Astrocyte of the hippocampus (primary cell): ENCODE results near the gene PAMR1.
"Not testable (repeated sequence)": the region's sequence is repeated elsewhere in the genome, so short reads cannot be mapped to it uniquely, and the experiment has no call there.

Experiments
- DNase-seq: peaks from one replicate; pipeline ENCODE4 v3.0.0; 2011; ENCODE audit warnings: low read depth, low spot score

Gene PAMR1

GRCh38 chr11:35525501-35526175 is at the start of gene PAMR1:
PAMR1 (minus strand) TSS chr11:35525616; CDS start chr11:35525585, 31 bp downstream.
- DNase-seq = peak; percentile 88

- DNase-seq = no peak
These were observed 46.3 kb upstream of the PAMR1 start for GRCh38 chr11:35571696-35572095.

GRCh38 chr11:35567737-35568465 is 42.5 kb upstream of the PAMR1 start:
- no peak for DNase-seq

DNA sequence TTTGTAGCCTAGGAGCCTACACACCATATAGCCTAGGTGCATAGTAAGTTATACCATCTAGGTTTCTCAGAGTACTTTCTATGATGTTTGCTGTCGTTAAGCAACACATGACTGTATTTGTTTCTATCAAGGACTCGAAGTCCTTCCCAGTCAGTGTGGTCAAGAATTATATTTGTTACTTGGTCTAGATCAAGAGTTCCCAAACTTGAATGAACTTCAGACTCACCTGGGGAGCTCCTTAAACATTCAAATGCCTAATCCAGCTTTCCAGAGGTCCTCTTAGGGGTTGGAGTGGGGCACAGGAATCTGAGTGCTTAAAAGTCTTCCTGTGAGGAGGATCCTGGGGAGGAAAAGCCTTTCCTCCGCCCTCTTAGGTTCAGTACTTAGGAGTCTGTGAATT is 41.5 kb upstream of the PAMR1 start:
- no peak for DNase-seq

- peak; percentile 35 for DNase-seq
These were observed 40.8 kb upstream of the PAMR1 start for GRCh38 chr11:35566181-35566580.

- no peak for DNase-seq
These were observed 38.8 kb upstream of the PAMR1 start for GRCh38 chr11:35564245-35564595.

DNA sequence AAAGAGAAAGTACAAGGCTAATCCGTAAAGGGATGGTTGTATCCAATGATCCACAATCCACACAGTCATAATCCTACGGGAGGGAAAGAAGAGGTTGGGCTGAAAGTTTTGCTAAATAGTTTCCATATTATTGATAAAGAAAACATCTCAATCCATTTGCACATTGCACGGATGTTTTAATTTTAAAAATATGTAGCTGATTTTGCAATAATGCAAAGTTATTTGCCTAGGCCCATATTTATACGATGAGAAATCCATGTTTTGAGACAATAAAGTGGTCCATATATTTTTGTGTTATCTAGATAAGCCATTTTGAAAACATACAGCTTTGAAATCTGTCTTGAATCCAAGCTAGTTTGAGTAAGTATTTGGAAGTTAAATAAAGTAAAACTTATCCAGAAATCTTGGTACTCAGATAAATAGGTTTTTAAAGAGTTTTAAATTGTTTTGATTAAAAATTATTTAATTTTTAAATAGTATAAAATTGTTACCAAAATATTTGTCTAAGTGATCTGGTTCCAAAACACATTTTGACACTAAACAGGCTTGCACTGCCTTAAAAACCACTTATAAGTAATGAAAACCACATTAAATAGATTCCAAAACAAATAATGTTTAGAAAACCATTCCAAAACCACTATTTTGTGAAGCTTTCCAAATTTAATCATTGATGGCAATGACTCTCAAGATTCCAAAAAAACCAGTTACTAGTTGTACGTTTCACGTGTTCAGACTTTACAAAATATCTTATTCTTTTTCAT is 38.2 kb upstream of the PAMR1 start:
- DNase-seq = peak; percentile 28

- no peak for DNase-seq
These were observed 34.5 kb upstream of the PAMR1 start for GRCh38 chr11:35559949-35560348.

DNA sequence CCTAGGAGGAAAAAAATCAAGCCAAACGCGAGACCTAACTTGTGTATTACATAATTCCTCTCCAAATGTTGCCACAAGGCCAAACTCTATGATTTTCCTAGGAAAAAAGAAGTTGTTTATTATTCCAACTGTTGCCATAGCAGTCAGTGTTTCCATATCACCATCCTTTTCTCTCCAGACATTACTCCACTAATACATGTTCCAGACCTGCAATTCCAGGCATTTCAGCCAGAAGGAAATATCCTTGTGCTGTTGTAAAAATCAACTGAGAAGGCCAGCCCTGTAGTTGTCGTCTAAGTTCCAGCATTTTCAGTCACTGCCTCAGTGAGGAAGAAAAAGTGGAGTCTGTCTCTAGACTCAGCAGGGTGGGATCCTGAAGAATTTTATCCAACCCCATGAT is 33.1 kb upstream of the PAMR1 start:
- DNase-seq = peak; percentile 32

DNA sequence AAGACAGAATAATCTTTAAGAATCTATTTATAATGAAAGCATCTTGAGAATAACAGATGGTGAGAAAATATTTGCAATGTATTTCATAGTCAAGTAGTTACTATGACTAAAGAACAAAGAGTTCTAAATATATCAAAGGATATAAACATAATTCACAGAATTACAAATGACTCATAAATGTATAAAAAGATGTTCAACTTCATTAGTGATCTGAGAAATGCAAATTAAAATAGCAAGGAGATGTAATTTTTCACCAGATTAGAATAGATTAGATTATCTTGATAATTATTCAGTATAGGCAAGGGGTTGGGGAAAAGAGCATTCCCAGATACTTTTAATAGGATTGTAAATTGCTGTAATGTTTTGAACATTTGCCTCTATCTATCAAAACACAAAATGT is 30.1 kb upstream of the PAMR1 start:
- no peak for DNase-seq

DNA sequence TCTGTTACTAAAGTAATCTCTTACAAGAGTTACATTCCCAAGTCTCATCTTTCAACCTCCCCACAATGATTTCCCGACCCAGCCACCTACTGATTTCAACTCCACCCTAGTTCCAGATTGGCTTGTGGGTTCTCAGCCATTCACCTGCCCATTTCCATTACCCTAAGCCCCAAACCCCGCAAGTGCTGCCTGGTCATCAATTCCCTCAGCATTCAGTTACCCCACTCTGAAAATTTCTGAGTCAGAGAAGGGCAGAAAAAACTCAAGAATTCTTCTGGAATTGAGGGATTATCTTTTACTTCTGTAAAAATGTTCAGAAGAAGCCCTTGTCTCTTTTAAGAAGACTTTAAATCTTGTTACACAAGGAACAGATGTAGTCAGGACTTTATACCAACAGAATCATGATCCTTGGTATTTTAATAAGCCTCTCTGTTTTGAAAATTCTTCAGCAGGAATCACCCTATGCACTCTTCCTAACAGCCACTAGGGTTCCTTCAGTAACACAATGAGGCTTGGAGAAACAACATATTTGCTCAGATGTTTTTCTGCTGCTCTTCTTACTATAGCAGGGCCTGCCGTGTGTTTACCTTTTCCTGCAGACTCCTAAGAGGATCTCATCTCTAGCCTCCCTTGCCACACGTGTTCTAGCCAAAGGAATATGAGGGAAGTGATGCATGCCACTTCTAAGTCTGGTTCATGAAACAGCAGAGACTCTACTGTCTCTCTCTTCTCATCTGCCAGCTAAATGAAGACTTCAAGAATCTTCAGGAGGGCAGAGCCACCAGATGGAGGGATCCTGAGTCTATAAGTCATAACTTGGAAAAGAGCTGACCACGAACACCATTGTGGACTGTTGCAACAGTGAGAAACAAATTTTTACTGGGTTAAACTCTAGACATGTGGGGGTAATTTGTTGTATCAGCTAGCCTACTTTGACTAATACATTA is 29.3 kb upstream of the PAMR1 start:
- no peak for DNase-seq

GRCh38 chr11:35553831-35554230 is 28.4 kb upstream of the PAMR1 start:
- DNase-seq = peak; percentile 70

DNA sequence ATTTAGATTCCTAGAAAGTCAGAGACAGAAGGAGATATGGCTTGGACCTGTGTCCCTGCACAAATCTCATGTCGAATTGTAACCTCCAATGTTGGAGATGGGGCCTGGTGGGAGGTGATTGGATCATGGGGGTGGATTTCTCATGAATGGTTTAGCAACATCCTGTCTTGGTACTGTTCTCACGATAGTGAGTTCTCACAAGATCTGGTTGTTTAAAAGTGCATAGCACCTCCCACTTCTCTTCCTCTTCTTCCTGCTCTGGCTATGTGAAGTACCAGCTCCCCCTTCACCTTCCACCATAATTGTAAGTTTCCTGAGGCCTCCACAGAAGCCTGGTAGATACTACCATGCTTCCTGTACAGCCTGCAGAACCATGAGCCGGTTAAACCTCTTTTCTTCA is 27.6 kb upstream of the PAMR1 start:
- no peak for DNase-seq

- DNase-seq = no peak
These were observed 27.2 kb upstream of the PAMR1 start for GRCh38 chr11:35552616-35553015.

GRCh38 chr11:35550374-35551036 is 25.1 kb upstream of the PAMR1 start:
- DNase-seq = peak; percentile 35

DNA sequence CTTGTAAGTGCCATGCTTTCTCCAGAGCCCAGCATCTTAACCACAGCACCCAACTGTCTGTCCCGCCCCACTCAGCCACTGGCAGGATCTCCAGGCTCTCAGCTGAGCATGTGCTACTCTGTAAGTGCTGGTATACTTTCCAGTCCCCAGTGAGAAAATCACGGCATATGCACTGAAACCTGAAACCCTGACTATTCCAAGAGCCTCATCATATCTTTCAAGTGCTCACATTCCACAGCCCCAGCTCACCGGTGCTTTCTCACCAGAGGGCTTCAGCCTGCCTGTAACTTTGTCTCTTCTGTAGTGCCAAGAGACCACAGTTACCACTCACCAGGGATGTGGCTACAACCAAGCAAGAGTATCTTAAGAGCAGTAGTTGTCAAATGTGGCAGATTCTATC is 24.4 kb upstream of the PAMR1 start:
- DNase-seq = peak; percentile 95

GRCh38 chr11:35548925-35549561 is 23.6 kb upstream of the PAMR1 start:
- no peak for DNase-seq

- not testable (repeated sequence) for DNase-seq
These were observed 22.6 kb upstream of the PAMR1 start for GRCh38 chr11:35547995-35548394.

GRCh38 chr11:35546317-35546716 is 20.9 kb upstream of the PAMR1 start:
- DNase-seq = no peak

GRCh38 chr11:35545391-35546003 is 20.1 kb upstream of the PAMR1 start:
- DNase-seq = no peak
